GM23248 (cell line): ENCODE data around the gene INSL3. TPM values are rescaled to one million over a fixed set of nuclear protein-coding genes. Genes with fewer than 3 reads are reported as not detected.

Source experiments
- DNase-seq: peaks from one replicate; pipeline ENCODE4 v3.0.0-alpha.2; 2015
- H2AFZ ChIP-seq: fragments of 200-600 bp; sonication (generic); 2 replicates; pipeline ENCODE4 v1.6.1; 2016; ENCODE audit warnings: antibody characterized with exemption
- H3F3A ChIP-seq: fragments of 200-600 bp; sonication (generic); 2 replicates; pipeline ENCODE4 v1.6.1; 2016; ENCODE audit warnings: mild to moderate bottlenecking, antibody characterized with exemption, mixed run types; ENCODE audit not compliant: insufficient read depth
- H3K27ac ChIP-seq: fragments of 200-600 bp; sonication (generic); 2 replicates; pipeline ENCODE4 v1.5.1; 2016; ENCODE audit warnings: mild to moderate bottlenecking
- H3K27me3 ChIP-seq: fragments of 200-600 bp; sonication (generic); replicated peaks from 2 replicates; pipeline ENCODE4 v1.6.1; 2016; ENCODE audit warnings: mild to moderate bottlenecking; ENCODE audit not compliant: insufficient read depth
- H3K36me3 ChIP-seq: fragments of 200-600 bp; sonication (generic); 2 replicates; pipeline ENCODE4 v1.6.1; 2016; ENCODE audit warnings: low read depth, mild to moderate bottlenecking
- H3K4me1 ChIP-seq: fragments of 200-600 bp; sonication (generic); 2 replicates; pipeline ENCODE4 v1.6.1; 2016; ENCODE audit warnings: mild to moderate bottlenecking; ENCODE audit not compliant: insufficient read depth
- H3K4me2 ChIP-seq: fragments of 200-600 bp; sonication (generic); one replicate; pipeline ENCODE4 v1.6.1; 2016; ENCODE audit warnings: mild to moderate bottlenecking; ENCODE audit not compliant: unreplicated experiment
- H3K4me3 ChIP-seq: fragments of 200-600 bp; sonication (generic); 2 replicates; pipeline ENCODE4 v1.5.1; 2016; ENCODE audit warnings: mild to moderate bottlenecking
- H3K79me2 ChIP-seq: fragments of 200-600 bp; sonication (generic); 2 replicates; pipeline ENCODE4 v1.6.1; 2016; ENCODE audit warnings: mild to moderate bottlenecking; ENCODE audit not compliant: insufficient read depth
- H3K9ac ChIP-seq: fragments of 200-600 bp; sonication (generic); 2 replicates; pipeline ENCODE4 v1.6.1; 2016; ENCODE audit warnings: mild to moderate bottlenecking
- H3K9me2 ChIP-seq: fragments of 200-600 bp; sonication (generic); 2 replicates; pipeline ENCODE4 v1.6.1; 2016; ENCODE audit warnings: mixed run types, mild to moderate bottlenecking, moderate library complexity; ENCODE audit not compliant: insufficient read depth
- H3K9me3 ChIP-seq: fragments of 200-600 bp; sonication (generic); one replicate; pipeline ENCODE4 v1.6.1; 2017; ENCODE audit warnings: low read depth
- H4K20me1 ChIP-seq: fragments of 200-600 bp; sonication (generic); 2 replicates; pipeline ENCODE4 v1.6.0; 2016; ENCODE audit not compliant: insufficient read depth
- EZH2 ChIP-seq: fragments of 200-600 bp; sonication (generic); IDR thresholded peaks from 2 replicates; pipeline ENCODE4 v1.6.1; 2018; ENCODE audit warnings: antibody characterized with exemption, mild to moderate bottlenecking; ENCODE audit not compliant: insufficient read depth, poor library complexity, severe bottlenecking
- EZH2phosphoT487 ChIP-seq: fragments of 200-600 bp; sonication (generic); IDR thresholded peaks from 2 replicates; pipeline ENCODE4 v1.6.1; 2018; ENCODE audit warnings: antibody characterized with exemption, moderate library complexity, mild to moderate bottlenecking, low read depth; ENCODE audit not compliant: insufficient read depth
- WGBS, 2 experiments: methylation state at CpG; one replicate each; pipeline ENCODE4 v1.1.6; 2015 to 2017; ENCODE audit warnings: low lambda C conversion rate in 2 of 2, low coverage in 1 of 2; ENCODE audit errors: missing lambda C conversion rate in 2 of 2; 5-methylcytosine and 5-hydroxymethylcytosine counted together
- in situ Hi-C: fragments of 300-500 bp; cut with MboI; formaldehyde crosslinking; loops from 2 replicates; pipeline ENCODE4 v1.15.0; 2020
- polyA plus RNA-seq: library from polyadenylated mRNA; unstranded; fragments of >200 nt; fragmentation: Nextera tagmentation; extraction: Ambion mirVana; gene quantifications from 2 replicates; pipeline ENCODE4 v1.2.1, GENCODE V29; 2016
- total RNA-seq: library from RNA; depleted of rRNA; stranded (reverse); fragments of >200 nt; shearing (Covaris generic); gene quantifications from 2 replicates; pipeline ENCODE4 v1.2.3, GENCODE V29; 2014

The INSL3 gene
- total and polyA plus RNA-seq, 2 experiments from 2014 or later, result not detected

GRCh38 chr19:17866312-17866963, 45.1 kb upstream of the INSL3 start:
- in situ Hi-C loops, result no loop called here

DNA sequence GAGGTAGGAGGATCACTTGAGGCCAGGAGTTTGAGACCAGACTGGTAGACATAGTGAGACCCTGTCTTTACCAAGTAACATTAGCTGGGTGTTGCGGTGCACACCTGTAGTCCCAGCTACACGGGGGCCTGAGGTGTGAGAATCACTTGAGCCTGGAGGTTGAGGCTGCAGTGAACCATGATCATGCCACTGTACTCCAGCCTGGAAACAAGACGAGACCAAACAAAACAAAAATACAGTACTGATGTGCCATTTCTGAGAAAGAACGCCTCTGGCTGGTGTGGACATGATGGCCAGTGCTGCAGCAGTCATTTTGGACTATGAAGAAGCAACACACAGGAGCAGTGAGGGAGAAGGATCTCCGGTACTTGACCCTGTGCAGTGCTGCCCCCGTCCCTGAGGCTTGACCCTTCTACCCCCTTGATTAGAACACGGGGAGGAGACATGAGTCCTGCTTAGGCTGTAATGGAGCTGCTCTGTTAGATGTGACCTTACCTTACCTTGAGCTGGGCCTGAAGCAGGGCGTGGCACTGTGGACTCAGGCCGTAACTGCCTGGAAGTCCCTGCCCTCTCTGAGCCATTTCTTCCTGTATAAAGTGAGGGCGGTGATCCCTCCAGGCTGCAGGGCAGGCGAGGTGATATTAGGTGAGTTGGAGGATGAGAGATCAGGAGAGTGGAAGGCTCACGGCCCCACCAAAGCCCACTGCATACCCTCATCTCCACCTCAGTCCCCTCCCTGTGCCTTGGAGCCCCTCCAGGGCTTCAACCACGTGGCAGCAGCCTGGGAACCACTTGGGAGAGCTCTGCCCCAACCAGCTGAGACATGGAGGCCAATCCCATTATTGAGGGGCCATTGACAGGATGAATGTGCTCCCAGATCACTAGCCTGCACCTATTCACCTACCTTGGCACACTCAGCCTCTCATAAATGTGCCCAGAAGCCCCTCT, 44.3 kb upstream of the INSL3 start:
- H3K9me2 ChIP-seq, result no peaks in the 10 kb centered on the region
- H3K79me2 ChIP-seq, result peaks cover 27% of the 10 kb centered on the region
- no peak overlapping the region for H2AFZ ChIP-seq
- no peak overlapping the region for H3K4me3 ChIP-seq
- H3K9ac ChIP-seq, result no peak overlapping the region
- no peak overlapping the region for H3K4me2 ChIP-seq
- TF ChIP-seq EZH2, result no peak
- no peak for TF ChIP-seq EZH2phosphoT487
- peaks cover 41% of the 10 kb centered on the region for H3F3A ChIP-seq
- DNase-seq, result peak; percentile 36
- in situ Hi-C loops, result no loop called here
- peaks cover 3% of the 10 kb centered on the region; the same call in 1 of the 2 replicates for H3K27me3 ChIP-seq
- peaks cover 11% of the 10 kb centered on the region; the same call in 1 of the 2 replicates for H3K4me1 ChIP-seq
- H4K20me1 ChIP-seq, result peaks cover 11% of the 10 kb centered on the region; the same call in 1 of the 2 replicates
- H3K27ac ChIP-seq, result no peak overlapping the region
- H3K36me3 ChIP-seq, result peaks cover 41% of the 10 kb centered on the region; the same call in 1 of the 2 replicates
- 71 to 75% methylated on average over 12 to 13 of the region's 13 CpGs for WGBS, 2 experiments
- H3K9me3 ChIP-seq, result no peaks in the 10 kb centered on the region

More at GRCh38 chr19:17866312-17866963, 45.1 kb upstream of the INSL3 start:
- Histone ChIP-seq H3K79me2 (peaks cover 19% of the 10 kb centered on the region), H3F3A (peaks cover 41% of the 10 kb centered on the region), H3K9me2 (no peaks in the 10 kb centered on the region), H3K27ac (no peak overlapping the region), H3K4me3 (no peak overlapping the region), H3K9me3 (no peaks in the 10 kb centered on the region), H3K4me1 (peaks cover 7% of the 10 kb centered on the region; the same call in 1 of the 2 replicates), H3K27me3 (peaks cover 11% of the 10 kb centered on the region; the same call in 1 of the 2 replicates), H4K20me1 (peaks cover 8% of the 10 kb centered on the region; the same call in 1 of the 2 replicates), H2AFZ (no peak overlapping the region), H3K4me2 (no peak overlapping the region), H3K9ac (no peak overlapping the region), H3K36me3 (peaks cover 38% of the 10 kb centered on the region; the same call in 1 of the 2 replicates)
- TF ChIP-seq EZH2phosphoT487 (no peak), EZH2 (no peak)
- WGBS, 2 experiments, result 87 to 88% methylated on average over 6 to 8 of the region's 8 CpGs
- no peak for DNase-seq

GRCh38 chr19:17863520-17864182, 42.3 kb upstream of the INSL3 start:
- H3K9me2 ChIP-seq, result no peaks in the 10 kb centered on the region
- DNase-seq, result no peak
- TF ChIP-seq EZH2phosphoT487 (no peak), EZH2 (no peak)
- in situ Hi-C loops, result no loop called here
- peaks cover 11% of the 10 kb centered on the region; the same call in 1 of the 2 replicates for H4K20me1 ChIP-seq
- WGBS, 2 experiments, result 74 to 76% methylated on average over 8 of the region's 8 CpGs
- H2AFZ ChIP-seq, result no peak overlapping the region
- H3K9ac ChIP-seq, result no peak overlapping the region
- H3F3A ChIP-seq, result peaks cover 41% of the 10 kb centered on the region
- 0 out of 2 replicates have a peak overlapping the region, but pooled peaks have one; percentile 15 for H3K27ac ChIP-seq
- H3K79me2 ChIP-seq, result peaks cover 37% of the 10 kb centered on the region
- no peak overlapping the region for H3K4me3 ChIP-seq
- no peak overlapping the region for H3K4me2 ChIP-seq
- no peaks in the 10 kb centered on the region for H3K9me3 ChIP-seq
- no peaks in the 10 kb centered on the region for H3K27me3 ChIP-seq
- H3K36me3 ChIP-seq, result peaks cover 41% of the 10 kb centered on the region; the same call in 1 of the 2 replicates
- peaks cover 14% of the 10 kb centered on the region; the same call in 1 of the 2 replicates for H3K4me1 ChIP-seq
